ENCODE data around the gene ASIC3.
A peak's percentile ranks its signal among the peaks of the same experiment; 100 is the strongest.

Gene ASIC3

GRCh38 chr7:151060113-151060415 is 11.7 kb downstream of the ASIC3 start:
- H3K4me3 ChIP-seq (ENCODE audit: low read depth, low read length) = peak overlapping the region; percentile 86

GRCh38 chr7:151060416-151061212 is 12.3 kb downstream of the ASIC3 start:
- peak overlapping the region; percentile 86 for H3K4me3 ChIP-seq (ENCODE audit: low read depth, low read length)
- TF ChIP-seq CTCF (IDR thresholded peaks at IDR 0.05; ENCODE audit: low read depth, low read length) = no peak

More at GRCh38 chr7:151060113-151060415, 11.7 kb downstream of the ASIC3 start:
- no peak for TF ChIP-seq CTCF (IDR thresholded peaks at IDR 0.05; ENCODE audit: low read depth, low read length)

GRCh38 chr7:151061213-151062110 is 13.1 kb downstream of the ASIC3 start:
- H3K4me3 ChIP-seq (ENCODE audit: low read depth, low read length) = peak overlapping the region; percentile 86
- no peak for TF ChIP-seq CTCF (IDR thresholded peaks at IDR 0.05; ENCODE audit: low read depth, low read length)

GRCh38 chr7:151062111-151062398 is 13.7 kb downstream of the ASIC3 start:
- H3K4me3 ChIP-seq (ENCODE audit: low read depth, low read length) = no peak overlapping the region
- TF ChIP-seq CTCF (IDR thresholded peaks at IDR 0.05; ENCODE audit: low read depth, low read length) = no peak

- H3K4me3 ChIP-seq (ENCODE audit: low read depth, low read length) = no peak overlapping the region
- no peak for TF ChIP-seq CTCF (IDR thresholded peaks at IDR 0.05; ENCODE audit: low read depth, low read length)
Observed at GRCh38 chr7:151062399-151063211, 14.3 kb downstream of the ASIC3 start.

GRCh38 chr7:151063212-151063561 is 14.9 kb downstream of the ASIC3 start:
- no peak for TF ChIP-seq CTCF (IDR thresholded peaks at IDR 0.05; ENCODE audit: low read depth, low read length)
- no peak overlapping the region for H3K4me3 ChIP-seq (ENCODE audit: low read depth, low read length)
